GM12865 (cell line): ENCODE data around the gene AGPAT4.

Source experiments
- DNase-seq: peaks from one replicate; pipeline ENCODE4 v3.0.0; 2010; ENCODE audit warnings: low read depth
- H3K4me3 ChIP-seq: 2 replicates; pipeline ENCODE4 v1.5.1; 2011; ENCODE audit warnings: mild to moderate bottlenecking, low read depth, low read length, control low read depth
- TF ChIP-seq, protein P1 (sequence below): IDR thresholded peaks from 2 replicates; pipeline ENCODE4 v1.5.1; 2011; ENCODE audit warnings: low read length, control low read depth, low read depth, inconsistent platforms; ENCODE audit not compliant: insufficient read depth; ENCODE audit errors: missing control alignments

The AGPAT4 gene

DNA sequence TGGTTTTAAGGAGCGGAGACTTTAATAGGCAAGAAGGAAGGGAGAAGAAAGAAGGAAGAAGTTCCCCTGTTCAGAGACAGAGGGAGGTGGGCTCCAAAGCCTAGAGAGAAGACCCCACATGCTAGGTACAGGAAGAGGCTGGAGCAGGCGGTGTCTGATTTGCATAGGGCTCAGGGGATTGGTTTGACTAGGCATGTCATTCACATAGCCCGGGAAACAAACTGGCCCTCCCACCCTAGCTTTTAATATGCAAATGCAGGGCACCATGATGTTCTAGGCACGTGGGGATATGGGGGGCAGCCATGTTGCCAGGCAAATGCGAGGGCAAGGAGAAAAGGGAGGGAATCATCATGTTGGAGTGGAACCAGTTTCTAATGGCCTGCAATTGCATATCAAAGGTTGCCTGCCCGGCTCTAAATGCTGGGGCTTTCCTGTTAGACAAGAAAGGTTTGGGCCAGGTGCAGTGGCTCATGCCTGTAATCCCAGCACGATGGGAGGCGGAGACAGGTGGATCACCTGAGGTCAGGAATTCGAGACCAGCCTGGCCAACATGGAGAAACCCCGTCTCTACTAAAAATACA, 34.3 kb upstream of the AGPAT4 start:
- no peak overlapping the region for H3K4me3 ChIP-seq
- TF ChIP-seq, protein P1, sequence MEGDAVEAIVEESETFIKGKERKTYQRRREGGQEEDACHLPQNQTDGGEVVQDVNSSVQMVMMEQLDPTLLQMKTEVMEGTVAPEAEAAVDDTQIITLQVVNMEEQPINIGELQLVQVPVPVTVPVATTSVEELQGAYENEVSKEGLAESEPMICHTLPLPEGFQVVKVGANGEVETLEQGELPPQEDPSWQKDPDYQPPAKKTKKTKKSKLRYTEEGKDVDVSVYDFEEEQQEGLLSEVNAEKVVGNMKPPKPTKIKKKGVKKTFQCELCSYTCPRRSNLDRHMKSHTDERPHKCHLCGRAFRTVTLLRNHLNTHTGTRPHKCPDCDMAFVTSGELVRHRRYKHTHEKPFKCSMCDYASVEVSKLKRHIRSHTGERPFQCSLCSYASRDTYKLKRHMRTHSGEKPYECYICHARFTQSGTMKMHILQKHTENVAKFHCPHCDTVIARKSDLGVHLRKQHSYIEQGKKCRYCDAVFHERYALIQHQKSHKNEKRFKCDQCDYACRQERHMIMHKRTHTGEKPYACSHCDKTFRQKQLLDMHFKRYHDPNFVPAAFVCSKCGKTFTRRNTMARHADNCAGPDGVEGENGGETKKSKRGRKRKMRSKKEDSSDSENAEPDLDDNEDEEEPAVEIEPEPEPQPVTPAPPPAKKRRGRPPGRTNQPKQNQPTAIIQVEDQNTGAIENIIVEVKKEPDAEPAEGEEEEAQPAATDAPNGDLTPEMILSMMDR = no peak
- no peak for DNase-seq

DNA sequence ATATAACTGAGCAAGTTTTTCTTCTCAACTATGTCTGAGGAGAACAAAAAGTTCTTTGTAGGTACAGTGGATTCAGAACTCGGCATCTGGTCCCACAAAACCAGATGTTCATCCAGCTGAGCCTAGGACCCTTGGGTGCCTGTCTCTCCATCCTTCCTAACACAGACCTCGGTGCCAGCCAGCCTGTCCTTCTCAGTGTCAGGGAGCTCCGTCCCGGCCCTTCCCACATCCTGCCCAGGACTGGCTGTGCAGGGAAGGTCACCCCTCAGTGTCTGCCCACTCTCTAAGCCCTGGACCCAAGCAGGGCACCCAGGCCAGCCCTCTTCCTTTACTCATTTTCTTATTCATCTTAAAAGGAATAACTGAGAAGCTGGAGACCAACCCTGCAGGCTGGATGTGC, 32.0 kb upstream of the AGPAT4 start:
- TF ChIP-seq, protein P1 = no peak
- DNase-seq = no peak
- H3K4me3 ChIP-seq = no peak overlapping the region

DNA sequence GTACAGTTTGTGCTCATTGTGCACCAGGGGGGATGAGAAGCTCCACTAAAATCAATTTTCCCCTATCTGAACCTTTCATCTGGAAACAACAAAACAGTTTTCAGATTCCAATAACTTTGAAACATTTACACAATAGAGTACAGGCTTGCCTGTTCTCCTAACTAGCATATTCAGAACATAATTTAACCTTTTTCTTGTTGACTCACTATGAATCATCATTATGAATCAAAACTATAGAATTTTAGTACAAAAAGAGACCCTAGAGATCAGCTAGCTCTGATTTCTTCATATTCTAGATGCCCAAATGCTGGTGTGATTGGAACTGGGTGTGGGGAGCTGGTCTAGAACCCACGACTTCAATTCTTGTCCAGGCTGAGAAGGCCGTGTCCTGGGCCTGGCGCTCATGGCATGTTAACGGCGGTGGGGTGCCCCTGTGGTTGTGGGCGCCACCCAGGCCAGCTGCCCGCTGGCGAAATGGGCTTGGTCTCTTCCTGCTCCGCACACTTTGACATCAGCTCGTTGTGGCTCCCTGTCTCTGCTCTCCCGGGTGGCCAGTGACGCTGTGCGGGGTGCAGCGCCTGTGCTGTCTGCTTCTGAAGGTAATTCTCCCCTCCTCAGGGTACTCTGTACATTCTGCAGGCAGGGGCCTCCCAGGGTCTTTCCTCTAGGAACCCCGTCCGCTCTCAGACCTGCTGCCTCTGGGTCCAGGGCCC, 29.9 kb upstream of the AGPAT4 start:
- DNase-seq = no peak
- H3K4me3 ChIP-seq = no peak overlapping the region

DNA sequence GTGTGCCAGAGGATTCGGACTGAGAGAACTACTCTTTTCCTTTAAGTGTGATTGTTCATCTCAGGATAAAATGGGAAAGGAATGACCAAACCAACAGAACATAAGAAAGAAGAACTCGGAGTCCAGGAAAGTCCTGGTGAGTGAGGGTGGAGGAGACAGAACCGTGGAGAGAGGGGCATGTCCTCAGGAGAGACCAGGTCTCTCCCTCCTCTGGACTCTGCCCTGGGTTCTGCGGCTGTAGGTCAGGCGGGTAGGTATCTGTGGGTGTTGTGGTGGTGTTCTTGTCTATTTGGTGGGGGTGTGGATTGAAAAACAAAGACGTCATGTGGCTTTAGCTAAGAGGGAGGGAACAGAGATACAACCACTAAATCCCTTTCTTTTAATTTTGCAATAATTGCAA, 29.1 kb upstream of the AGPAT4 start:
- no peak for DNase-seq
- TF ChIP-seq, protein P1 = no peak

More for the DNA sequence above, 29.9 kb upstream of the AGPAT4 start:
- TF ChIP-seq, protein P1 = no peak

DNA sequence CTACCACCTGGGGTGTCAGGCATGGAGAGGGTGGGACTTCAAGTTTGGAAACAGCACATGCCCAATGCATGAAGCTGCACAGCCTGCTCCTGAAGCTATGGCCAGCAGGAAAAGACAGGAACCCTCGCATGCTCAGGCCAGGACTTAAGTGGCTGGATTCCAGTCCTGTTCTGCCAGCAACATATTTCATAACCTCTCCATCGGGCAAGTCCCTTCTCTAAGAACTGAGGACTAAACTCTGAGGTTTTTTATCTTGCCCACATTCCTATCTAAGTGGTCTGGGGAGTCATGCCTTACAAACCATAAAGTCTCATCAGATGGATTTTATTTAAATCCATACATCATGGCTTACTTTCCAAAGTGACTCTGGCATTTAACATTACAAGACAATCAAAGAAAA, 27.5 kb upstream of the AGPAT4 start:
- TF ChIP-seq, protein P1 = no peak
- no peak overlapping the region for H3K4me3 ChIP-seq
- DNase-seq = no peak

More for the DNA sequence above, 29.1 kb upstream of the AGPAT4 start:
- H3K4me3 ChIP-seq = no peak overlapping the region

DNA sequence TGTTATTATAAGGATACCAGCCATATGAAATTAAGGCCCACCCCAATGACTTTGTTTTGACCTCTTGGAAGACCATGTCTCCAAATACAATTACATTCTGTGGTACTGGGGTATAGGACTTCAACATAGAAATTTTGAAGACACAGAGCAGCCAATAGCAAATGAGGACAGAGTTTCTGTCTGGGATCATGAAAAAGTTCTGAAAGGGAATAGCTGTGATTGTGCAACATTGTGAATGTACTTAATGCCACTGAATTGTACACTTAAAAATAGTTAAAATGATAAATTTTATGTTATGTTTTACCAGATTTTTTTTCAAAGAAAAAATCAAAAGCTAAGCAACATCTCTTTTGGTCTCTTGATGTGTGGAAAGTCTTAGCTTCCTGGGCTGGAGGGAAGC, 27.0 kb upstream of the AGPAT4 start:
- DNase-seq = no peak
- TF ChIP-seq, protein P1 = no peak
- H3K4me3 ChIP-seq = no peak overlapping the region
